Right lobe of liver (tissue), 4 donors: ENCODE results near the gene ASB18.

Experiments used
- CTCF ChIP-seq, 4 donors: fragments of 200-600 bp in 3 of 4; fragments of 450-650 bp in 1 of 4; IDR thresholded peaks; one replicate each; pipeline versions ENCODE4 v1.5.1 to v1.8.0; 2016 to 2022; ENCODE audit warnings: antibody characterized with exemption in 4 of 4, mild to moderate bottlenecking in 2 of 4
- POLR2A ChIP-seq: fragments of 450-650 bp; IDR thresholded peaks from one replicate; pipeline ENCODE4 v1.6.1; 2017; ENCODE audit warnings: antibody characterized with exemption, mild to moderate bottlenecking
- donor health status: DM: no; HTN: no; CAD: no.
- donor health status: DM: no; HTN: no; CAD: no.
- donor health status: DM: no; HTN: yes; CAD: no.

GRCh38 chr2:236209996-236210395, 54.2 kb downstream of the ASB18 start:
- TF ChIP-seq POLR2A (no peak), CTCF (IDR thresholded peaks at IDR 0.05) (no peak)
